Brain pericyte (primary cell): ENCODE results near the gene ACVR1B.

Source experiments
- DNase-seq: peaks from one replicate; pipeline ENCODE4 v3.0.0-alpha.2; 2012; ENCODE audit warnings: low read depth, low spot score

The ACVR1B gene

GRCh38 chr12:52020539-52021336, 69.2 kb downstream of the ACVR1B start:
- DNase-seq: no peak

GRCh38 chr12:52022841-52023181, 71.3 kb downstream of the ACVR1B start:
- DNase-seq: no peak

- DNase-seq: no peak
Measured at GRCh38 chr12:52023182-52023975, 71.9 kb downstream of the ACVR1B start.

GRCh38 chr12:52023976-52024688, 72.6 kb downstream of the ACVR1B start:
- no peak for DNase-seq

- DNase-seq: no peak
Measured at GRCh38 chr12:52024845-52025230, 73.3 kb downstream of the ACVR1B start.

- DNase-seq: no peak
Measured at GRCh38 chr12:52026263-52026662, 74.8 kb downstream of the ACVR1B start.

- no peak for DNase-seq
Measured at GRCh38 chr12:52027085-52027843, 75.8 kb downstream of the ACVR1B start.

- DNase-seq: no peak
Measured at GRCh38 chr12:52029685-52030084, 78.2 kb downstream of the ACVR1B start.

- no peak for DNase-seq
Measured at GRCh38 chr12:52032446-52032803, 80.9 kb downstream of the ACVR1B start.

- DNase-seq: peak; percentile 80
Measured at GRCh38 chr12:52032804-52033445, 81.4 kb downstream of the ACVR1B start.

- no peak for DNase-seq
Measured at GRCh38 chr12:52033446-52034140, 82.1 kb downstream of the ACVR1B start.

- no peak for DNase-seq
Measured at GRCh38 chr12:52035190-52035589, 83.7 kb downstream of the ACVR1B start.

GRCh38 chr12:52035926-52036325, 84.4 kb downstream of the ACVR1B start:
- DNase-seq: no peak

- no peak for DNase-seq
Measured at GRCh38 chr12:52036587-52037171, 85.2 kb downstream of the ACVR1B start.

- DNase-seq: no peak
Measured at GRCh38 chr12:52037248-52037861, 85.9 kb downstream of the ACVR1B start.

- no peak for DNase-seq
Measured at GRCh38 chr12:52038447-52038846, 86.9 kb downstream of the ACVR1B start.

GRCh38 chr12:52041035-52041434, 89.5 kb downstream of the ACVR1B start:
- DNase-seq: no peak

- DNase-seq: no peak
Measured at GRCh38 chr12:52041695-52042123, 90.2 kb downstream of the ACVR1B start.

- no peak for DNase-seq
Measured at GRCh38 chr12:52042706-52043385, 91.3 kb downstream of the ACVR1B start.
